ENCODE measurements around the gene MUSTN1.

The MUSTN1 gene

DNA sequence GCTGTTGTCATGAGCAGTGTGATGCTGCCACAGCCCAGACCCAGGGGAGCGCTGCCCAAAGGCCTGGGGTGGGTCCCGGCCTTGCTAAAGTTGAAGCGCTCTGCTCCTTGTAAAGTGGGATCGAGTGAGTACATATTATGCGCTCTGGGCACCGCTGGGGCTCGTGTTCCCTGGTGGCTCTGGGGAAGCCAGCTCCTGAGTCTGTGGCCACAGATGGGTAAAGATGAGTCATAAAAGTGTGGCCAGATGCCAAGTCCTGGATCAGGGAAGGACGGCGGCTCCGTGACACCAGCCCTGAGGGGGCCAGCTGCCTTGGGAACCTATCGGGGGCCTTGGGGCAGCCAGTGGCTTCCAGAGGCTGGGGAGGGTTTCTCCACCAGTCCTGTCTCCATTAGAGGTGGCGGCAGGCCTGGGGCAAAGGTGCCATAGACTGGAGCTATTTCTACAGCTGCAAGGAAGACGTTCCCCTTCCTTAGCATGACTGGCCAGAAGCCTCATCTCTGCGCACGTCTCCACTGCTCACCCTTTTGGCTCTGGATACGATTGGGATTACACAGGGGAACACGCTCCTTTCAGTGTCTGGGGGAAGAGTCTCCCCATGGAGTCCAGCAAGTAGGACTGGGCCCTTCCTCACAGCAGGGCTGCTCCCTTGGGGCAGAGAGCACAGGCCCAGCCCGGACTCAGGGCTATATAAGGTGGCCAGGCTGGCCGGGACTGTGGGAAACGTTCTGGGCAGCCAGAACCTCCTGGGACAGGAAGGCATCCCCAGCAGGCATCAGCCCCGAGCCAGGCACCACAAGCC lies 3.1 kb downstream of the MUSTN1 start:
- peak; percentile 40 for DNase-seq

- DNase-seq = no peak
Observed at GRCh38 chr3:52830535-52831258, 4.1 kb downstream of the MUSTN1 start, which contains the start of gene ITIH4. TSS of gene ITIH4 (minus strand) at chr3:52830672. CDS start at chr3:52830642, 30 bp downstream.

- no peak for DNase-seq
Observed at GRCh38 chr3:52829906-52830463, 4.8 kb downstream of the MUSTN1 start.

DNA sequence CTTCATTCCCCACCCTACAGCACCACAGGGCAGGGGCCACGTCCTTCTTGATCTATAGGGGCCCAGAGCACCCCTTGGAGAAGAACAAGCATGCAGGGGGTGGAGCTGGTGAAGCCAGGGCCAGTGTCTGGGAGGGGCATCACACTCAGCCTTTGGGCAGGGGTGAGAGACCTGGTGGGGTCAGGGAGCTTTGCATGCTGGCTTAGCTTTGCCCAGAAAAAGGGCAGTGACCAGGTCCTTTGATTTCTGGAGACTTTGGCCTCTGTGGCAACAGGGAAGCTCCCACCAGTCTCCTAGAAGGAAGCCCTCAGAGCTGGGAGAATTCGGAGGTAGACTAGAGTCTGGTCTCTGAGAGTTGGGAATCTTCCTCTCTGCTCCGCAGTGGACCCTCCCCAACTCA lies 5.3 kb downstream of the MUSTN1 start:
- DNase-seq = no peak

- no peak for DNase-seq
Observed at GRCh38 chr3:52827866-52828376, 6.9 kb downstream of the MUSTN1 start.

DNA sequence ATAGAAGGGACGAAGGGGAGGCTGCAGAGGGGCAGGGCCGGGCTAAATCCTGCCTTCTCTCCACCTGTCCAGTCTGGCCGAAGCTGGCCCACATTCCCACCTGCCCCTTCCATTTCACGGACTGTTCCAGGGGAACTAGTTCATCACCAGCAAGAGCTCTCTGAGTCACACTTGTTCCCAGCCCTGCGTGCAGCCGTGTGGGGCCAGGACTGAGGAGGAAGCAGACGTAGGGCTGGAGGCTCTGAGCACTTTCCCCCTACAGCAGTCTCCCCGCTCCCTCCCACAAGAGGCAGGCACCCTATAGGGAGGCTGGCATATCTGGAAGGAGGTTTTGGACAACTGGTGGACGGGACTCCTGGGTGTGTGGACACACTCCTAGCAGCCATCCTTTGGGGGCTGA lies 7.4 kb downstream of the MUSTN1 start:
- DNase-seq = no peak

- DNase-seq = no peak
Observed at GRCh38 chr3:52824037-52824436, 10.8 kb downstream of the MUSTN1 start.

DNA sequence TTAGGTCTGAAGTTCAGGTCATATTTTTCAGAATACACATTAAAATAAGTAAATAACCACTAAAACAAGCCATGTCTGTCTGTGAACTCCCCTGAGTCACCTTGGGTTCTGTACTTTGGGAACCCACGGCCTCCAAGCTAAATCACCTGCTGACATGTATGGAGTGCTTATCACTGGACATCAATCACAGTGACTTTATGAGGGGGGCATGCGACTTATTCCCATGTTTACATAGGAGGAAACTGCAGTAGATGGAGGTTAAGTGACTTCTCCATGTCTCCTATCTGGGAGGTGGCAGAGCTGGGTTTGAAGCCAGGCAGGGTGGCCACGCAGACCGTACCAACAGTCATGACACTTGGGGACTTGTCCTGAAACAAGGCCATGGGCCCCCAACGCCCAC lies 12.5 kb downstream of the MUSTN1 start:
- no peak for DNase-seq

DNA sequence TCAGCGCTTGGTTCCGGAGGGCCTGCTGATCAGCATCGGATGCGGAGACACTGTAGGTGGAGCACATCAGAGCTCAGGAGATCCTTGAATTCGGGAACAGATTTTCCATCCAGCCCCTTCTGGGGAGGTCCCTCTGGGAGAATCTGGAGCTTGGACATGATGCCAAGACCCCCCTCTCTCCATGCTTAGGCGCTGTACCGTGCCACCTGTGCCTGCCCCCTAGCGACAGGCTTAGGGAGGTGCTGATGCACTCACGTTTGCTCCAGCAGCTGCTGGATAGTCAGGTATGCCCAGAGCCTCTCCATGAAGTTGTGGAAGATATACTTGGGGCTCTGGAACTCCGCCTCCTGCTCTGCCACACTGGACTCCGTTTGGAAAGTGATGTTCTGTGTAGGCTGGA lies 14.1 kb downstream of the MUSTN1 start:
- DNase-seq = no peak

- DNase-seq = no peak
Observed at GRCh38 chr3:52819936-52820335, 14.9 kb downstream of the MUSTN1 start.

GRCh38 chr3:52817860-52818259 lies 17.0 kb downstream of the MUSTN1 start:
- DNase-seq = no peak

DNA sequence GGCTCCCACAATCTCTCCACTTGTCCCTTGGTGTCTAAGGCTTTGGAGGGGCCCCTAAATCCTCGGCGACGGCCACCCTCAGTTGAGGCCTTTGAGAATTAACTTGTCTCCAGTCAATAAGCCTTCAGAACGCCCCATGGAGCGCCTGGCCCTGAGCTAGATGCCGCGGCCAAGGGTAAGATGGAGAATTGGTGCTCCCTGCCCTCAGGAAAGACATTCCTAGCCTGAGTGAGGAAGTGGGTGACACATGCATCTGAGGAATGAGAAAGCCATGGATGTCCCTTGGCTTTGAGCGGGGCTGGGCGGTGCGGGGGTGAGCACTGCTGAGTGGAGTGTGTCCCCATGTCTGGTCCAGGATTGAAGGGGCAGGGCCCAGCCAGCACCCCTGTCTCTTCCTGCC lies 17.6 kb downstream of the MUSTN1 start:
- no peak for DNase-seq

- DNase-seq = no peak
Observed at GRCh38 chr3:52816654-52817053, 18.2 kb downstream of the MUSTN1 start.

- DNase-seq = no peak
Observed at GRCh38 chr3:52816199-52816598, 18.6 kb downstream of the MUSTN1 start.

- no peak for DNase-seq
Observed at GRCh38 chr3:52813810-52814209, 21.0 kb downstream of the MUSTN1 start.

DNA sequence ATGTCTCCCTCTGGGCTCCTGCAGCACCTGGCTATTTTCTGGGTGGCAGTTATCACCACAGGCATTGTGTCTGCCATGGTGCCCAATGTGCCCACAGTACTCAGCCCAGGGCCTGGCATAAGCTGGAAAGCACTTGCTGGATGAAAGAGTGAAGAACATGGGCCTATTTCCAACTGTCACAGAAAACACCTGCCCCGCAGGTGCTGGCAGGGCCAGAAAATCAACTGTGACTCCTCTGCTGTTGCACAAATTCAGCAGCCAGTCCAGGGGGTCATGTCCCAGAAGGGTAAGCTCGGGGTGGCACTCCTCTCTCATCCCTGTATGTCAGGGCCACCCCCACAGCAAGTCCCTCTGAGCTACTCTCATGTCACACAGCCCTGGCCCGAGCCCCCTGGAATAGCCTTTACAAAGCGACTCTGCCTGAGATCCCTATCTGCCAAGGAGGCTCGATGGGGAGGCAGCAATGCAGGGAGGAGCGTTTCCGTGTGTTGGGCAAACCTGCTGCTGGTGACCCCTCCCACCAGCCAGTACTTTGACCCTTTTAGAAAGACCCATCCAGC lies 23.3 kb downstream of the MUSTN1 start:
- no peak for DNase-seq

GRCh38 chr3:52810923-52811322 lies 23.9 kb downstream of the MUSTN1 start:
- DNase-seq = no peak

DNA sequence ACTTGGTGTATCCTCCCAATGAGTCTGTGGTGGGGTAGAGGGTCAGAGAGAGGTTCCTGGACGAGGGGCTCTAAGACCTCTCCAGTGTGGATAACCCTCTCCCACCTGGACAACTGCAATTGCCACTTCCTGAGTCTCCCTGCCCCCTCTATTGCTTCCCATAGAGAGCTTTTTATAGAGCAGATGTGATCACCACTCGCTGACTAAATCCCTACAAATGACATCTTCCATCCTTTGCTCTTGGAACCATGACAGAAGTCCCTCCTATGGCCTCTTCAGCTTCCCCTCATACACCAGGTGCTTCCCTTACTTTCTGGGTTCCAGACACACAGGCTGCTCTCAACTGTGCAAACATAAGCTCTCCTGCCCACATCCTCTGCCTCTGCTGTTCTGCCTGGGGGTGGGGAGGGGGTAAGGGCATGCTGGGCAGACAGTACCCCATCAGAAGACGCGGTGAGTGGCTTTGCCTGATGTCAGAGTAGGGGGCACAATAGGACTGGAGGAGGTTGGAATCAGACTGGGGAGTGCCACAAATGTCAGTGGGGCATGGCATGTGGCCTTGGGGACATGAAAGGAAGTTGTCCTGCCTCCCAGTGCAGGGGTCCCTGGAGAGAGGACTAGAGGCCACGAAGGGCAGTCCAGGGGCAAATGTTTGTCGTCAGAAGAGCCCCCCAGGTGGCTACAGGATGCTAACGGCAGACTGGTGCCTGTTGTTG lies 25.0 kb downstream of the MUSTN1 start:
- DNase-seq = peak; percentile 38

- no peak for DNase-seq
Observed at GRCh38 chr3:52809149-52809548, 25.7 kb downstream of the MUSTN1 start.

- DNase-seq = no peak
Observed at GRCh38 chr3:52805270-52806039, 29.4 kb downstream of the MUSTN1 start.

GRCh38 chr3:52801839-52802238 lies 33.0 kb downstream of the MUSTN1 start:
- DNase-seq = no peak

DNA sequence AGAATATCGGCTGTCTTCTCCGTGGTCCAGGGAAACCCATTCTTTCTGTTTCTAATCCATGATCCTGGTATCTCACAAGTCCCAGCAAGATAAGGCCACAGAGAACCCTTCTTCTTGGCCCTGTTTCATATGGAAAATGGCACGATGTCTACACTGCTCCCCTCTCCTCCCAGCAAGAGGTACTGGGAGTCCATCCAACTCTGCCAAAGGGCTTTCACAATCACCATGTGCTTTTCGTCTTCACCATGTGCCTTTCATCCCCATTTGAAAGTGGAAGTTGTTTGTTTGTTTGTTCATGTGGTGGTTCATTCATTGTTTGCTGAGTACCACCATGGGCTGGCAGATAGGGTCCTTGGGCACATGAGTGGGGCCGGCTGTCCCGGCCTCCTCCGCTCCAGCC lies 34.7 kb downstream of the MUSTN1 start:
- DNase-seq = no peak
